ENCODE measurements around the gene VWA3B.
"Not testable (repeated sequence)": the region's sequence is repeated elsewhere in the genome, so short reads cannot be mapped to it uniquely, and the experiment has no call there.

The VWA3B gene

DNA sequence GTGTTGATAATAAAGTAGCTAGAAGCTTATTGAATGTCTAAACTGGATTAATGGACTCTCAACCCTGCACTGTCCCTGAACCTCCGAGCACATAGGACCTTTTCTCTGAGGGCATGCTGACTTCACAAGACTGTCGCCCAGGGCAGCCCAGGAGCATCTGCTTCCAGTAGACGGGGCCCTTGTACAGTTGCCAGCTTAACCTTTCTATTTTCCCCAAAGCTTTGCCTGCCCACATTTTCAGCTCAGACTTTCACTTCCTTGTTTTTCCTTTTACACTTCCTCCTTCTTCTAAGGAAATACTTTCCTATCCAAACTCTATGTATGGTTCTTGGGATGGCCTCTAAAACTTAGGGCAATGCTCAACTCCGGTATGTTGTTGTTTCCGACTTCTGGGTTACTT, 1.3 kb downstream of the VWA3B start:
- DNase-seq (ENCODE audit: low read depth), result no peak

DNA sequence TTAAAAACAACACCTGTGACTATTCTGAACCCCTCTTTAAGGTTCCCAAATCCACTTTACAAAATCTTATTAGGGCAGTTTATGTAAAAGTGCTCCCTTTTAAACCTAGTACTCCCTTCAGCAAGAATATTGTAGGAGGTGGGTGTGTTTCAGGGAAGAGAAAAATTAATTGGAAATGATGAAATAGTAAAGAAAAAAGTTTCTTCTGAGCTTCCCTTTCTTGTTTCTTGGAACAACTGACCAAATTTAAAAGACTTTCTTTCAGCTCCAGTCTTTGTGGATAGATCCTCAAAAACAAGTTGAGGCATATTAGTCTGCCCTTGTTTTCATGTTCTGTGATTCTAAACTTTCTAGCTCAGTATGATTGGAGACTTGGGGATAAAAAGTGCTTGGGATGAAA, 3.0 kb downstream of the VWA3B start:
- no peak for DNase-seq (ENCODE audit: low read depth)

DNA sequence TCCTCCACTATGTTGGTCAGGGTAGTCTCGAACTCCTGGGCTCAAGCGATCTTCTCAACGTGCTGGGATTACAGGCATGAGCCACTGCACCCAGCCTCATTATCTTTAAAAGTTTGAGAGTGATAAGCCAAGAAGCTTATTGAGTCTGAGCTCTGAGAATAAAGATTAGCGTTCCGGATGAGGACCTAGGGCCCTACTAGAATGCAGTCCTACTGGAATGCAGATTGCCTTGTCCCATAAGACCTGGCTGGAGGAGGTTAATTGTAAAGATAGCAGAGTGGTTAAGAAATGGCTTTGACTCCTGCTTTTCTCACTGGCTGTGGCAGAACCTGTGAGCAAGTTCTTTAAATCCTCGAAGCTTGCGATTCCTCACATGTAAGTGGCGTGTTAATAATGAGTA, 4.0 kb downstream of the VWA3B start:
- no peak for DNase-seq (ENCODE audit: low read depth)

DNA sequence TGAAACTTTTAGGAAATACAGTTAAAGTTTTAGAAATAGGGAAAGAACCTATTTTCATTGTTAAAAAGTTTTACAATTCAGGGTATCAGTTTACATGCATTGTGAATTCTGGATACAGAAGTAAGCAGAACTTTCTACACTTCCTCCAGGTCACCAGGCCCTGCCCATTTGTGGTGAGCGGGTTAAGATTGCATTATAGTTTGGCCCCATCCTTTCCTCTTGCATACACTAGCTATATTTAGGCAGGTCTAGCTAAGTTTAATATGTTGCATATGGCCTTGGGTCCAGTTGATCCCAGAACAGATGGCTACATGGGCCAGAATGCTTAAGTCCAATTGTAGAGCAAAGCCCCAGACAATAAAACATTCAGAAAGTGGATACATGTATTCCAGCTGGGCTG, 4.8 kb downstream of the VWA3B start:
- DNase-seq (ENCODE audit: low read depth), result no peak

DNA sequence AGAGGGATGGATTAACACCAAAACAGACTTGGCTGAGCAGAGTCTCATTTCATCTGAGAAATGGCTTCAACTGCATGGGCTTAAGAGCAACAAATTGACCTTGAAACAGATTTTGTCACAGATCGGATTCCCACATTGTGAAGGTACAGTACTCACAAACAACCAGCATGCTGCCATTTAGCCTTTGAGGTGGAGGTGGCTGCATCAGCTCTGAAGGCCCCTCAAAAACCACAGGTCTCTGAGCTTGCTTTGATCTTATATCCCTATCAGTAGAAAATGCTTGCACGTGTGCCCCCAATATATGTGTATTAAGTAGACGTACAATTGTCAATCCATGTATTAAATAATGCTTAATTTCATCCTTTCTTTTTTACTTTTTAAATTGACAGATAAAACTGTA, 6.2 kb downstream of the VWA3B start:
- DNase-seq (ENCODE audit: low read depth), result no peak

DNA sequence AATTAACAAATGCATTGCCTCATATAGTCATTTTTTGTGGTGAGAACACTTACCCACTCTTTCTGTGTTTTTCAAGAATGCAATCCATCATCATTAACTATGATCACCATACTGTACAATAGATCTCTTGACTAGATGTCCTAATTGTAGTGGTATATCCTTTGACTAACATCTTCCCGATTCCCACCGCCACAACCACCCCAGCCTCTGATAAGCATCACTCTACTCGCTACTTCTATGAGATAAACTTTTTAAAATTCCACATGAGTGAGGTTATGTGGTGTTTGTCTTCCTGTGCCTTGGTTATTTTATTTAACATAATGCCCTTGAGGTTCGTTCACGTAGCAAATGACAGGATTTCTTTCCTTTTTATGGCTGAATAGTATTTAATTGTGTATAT, 6.6 kb downstream of the VWA3B start:
- no peak for DNase-seq (ENCODE audit: low read depth)

DNA sequence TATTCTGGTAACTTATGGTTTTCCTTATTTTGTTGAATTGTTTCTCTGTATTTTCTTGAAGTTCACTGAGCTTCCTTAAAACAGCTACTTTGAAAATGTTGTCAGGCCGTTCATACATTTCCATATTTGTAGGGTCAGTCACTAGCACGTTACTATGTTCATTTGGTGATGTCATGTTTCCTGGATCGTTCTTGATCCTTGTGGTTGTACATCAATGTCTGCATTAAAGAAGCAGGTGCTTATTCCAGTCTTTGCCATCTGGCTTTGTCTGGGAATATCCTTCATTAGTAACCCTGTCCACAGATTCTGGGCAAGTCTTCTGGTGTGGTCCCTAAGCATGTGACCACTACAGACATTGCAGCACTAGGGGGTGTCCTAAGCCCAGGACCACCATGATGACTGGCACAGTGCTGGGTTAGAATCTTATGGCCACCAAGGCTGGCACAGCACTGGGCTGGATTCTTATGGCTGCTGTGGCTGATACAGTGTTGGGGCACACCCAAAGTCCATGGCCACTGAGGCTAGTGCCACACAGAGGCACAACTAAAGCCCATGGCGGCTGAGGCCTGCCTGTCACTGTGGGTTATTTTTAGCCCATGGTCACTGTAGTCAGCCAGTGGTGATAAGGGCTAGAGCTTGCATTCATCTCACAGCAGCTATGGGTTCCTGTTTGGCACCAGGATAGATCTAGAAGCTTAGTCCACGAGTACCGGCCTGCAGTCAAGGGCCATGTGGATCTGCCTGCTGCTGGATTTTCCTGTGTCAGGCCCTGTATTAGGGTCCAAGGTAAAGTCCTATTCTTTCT, 13.2 kb downstream of the VWA3B start:
- DNase-seq (ENCODE audit: low read depth), result no peak

DNA sequence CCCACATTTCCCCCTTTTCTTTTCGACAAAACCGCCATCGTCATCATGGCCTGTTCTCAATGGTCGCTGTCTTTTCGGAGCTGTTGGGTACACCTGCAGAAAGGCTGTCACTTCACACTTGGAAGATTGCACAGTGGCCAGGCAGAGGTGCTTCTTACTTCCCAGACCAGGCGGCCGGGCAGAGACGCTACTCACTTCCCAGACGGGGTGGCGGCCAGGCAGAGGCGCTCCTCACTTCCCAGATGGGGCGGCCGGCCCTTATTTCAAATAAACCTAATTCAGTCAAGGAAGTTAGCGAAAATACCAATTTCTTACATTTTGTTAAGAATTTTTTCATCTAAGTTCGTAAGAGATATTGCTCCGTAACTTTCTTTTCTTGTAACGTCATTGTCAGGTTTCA, 15.3 kb downstream of the VWA3B start:
- not testable (repeated sequence) for DNase-seq (ENCODE audit: low read depth)

DNA sequence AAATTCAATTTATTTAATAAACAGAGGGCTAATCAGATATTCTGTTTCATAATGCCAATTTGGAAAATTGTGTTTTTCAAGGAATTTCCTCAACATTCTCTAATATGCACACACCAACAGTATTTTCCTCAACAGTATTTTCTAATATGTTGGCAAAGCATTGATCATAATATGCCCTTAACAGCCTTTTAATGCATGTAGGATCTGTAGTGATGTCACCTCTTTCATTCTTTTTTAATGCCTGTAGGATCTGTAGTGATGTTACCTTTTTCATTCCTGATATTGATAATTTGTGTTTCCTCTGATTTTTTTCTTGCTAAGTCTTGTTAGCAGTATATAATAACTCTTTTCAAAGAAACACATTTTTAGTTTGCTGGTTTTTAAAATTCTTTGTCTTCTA, 15.9 kb downstream of the VWA3B start:
- DNase-seq (ENCODE audit: low read depth), result no peak

DNA sequence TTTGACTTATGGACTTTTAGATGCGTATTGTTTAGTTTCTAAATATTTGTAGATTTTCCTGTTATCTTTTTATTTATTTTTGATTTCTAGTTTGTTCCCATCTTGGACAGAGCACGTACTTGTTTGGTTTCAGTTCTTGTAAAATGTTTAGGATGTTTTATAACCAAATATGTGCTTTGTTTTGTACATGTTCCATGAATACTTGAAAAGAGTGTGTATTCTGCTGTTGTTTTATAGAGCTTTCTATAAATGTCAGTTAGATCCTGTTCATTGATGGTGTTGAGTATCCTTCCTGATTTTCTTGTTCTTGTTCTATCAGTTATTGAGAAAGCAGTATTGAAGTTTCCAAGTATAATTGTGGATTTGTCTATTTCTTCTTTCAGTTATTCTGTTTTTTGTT, 21.1 kb downstream of the VWA3B start:
- DNase-seq (ENCODE audit: low read depth), result no peak

DNA sequence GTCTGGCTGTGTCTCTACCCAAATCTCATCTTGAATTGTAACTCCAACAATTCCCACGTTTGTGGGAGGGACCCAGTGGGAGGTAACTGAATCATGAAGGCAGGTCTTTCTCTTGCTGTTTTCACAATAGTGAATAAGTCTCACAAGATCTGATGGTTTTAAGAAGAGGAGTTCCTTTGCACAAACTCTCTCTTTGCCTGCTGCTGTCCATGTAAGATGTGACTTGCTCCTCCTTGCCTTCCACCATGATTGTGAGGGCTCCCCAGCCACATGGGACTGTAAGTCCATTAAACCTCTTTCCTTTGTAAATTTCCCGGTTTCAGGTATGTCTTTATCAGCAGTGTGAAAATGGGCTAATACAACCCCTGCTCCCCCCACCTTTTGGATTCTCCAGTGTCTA, 23.8 kb downstream of the VWA3B start:
- no peak for DNase-seq (ENCODE audit: low read depth)

DNA sequence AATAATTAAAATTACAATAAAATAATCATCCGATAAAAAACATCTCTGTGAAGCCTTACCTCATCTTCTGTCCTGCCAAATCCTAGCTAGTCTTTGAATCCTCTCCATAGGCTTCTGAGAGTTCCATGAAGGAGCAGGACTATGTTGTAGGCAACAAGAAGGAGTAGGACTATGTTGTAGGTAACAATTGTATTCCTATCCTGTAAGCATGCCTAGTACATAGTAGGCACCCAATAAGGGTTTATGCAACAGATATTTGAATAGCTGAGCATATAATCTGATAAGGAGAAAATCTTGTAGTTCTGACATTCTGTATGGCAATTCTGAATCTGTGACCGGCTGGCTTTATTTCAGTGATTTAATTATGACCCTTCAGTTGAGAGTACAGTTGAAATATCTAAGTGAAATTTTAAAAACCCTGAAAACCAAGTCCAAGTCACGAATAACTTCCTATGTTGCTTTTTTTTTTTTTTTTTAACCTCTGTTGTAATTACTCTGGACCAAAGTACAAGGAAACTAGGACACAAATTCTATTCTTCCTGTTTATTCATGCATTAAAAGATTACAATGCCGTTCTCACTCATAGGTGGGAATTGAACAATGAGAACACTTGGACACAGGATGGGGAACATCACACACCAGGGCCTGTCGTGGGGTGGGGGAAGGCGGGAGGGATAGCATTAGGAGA, 27.8 kb downstream of the VWA3B start:
- no peak for DNase-seq (ENCODE audit: low read depth)

DNA sequence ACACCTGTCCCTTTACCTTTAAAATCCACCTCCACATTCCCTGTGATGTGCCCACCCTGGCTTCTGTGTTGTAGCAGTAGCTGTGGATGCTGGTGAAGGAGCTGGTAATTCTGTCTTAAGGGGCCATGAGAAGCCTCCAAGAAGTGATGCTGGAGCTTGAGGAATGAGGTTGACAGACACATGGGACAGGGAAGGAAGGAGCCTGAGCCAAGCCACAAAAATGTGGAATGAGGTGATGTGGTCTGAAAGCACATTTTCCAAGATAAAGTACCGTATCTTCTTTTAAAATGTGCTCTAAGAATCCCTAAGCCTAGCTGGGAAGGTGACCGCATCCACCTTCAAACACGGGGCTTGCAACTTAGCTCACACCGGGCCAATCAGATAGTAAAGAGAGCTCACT, 31.2 kb downstream of the VWA3B start:
- DNase-seq (ENCODE audit: low read depth), result no peak

DNA sequence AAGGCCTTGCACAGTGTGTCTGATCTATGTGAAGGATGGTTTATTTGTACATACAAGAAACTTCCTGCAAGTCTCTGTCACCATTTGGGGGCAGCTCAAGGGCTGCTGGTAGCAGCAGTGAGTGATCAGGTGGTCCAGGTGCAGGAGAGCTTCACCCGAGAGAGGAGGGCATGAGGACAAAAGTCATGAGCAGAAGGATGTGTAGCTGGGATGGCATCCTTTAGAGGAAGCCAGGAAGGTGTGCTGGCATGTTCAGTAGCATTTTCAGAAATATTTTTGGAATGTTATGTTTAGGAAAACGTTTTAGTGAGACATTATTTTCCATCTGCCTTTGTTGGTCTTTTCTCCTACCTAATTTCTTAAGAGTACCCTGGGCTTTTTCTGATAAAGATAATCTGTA, 31.9 kb downstream of the VWA3B start:
- no peak for DNase-seq (ENCODE audit: low read depth)

DNA sequence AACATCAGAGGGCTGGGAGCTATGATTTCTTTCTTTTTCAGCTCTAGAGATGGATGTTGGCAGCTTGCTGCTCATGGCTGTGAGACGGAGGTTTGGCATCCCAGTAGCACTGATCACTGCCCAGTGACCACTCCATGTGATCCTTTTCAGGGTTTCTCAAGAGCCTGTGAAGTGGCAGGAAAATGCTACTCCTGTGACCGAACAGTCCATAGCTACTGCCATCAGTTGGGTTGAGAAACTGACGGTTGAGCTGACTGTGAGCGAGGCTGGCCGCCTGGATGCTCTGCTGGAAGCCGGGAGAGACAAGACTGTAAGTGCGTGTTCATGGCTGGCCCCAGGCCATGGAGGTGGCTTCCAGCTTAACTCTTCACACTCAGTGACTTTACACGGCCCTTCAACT, 34.2 kb downstream of the VWA3B start:
- no peak for DNase-seq (ENCODE audit: low read depth)

DNA sequence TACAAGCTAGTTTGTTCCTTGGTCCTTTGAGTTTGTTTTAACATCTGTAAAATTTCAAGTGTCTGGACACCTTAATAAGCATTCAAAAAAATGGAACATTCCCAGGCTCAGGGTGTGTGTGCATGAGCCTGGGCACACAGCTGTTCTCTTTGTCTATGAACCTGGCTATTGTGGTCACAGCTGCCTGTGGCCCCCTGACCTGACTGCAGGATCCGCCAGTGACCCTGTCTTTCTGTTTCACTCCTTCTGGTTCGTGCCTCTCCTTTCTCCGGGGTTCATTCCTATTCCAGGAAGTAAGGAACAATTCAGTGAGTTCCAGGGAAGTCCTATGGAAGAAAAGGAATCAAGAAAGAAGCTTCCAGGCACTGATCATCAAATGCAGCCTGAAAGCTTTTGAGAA, 35.6 kb downstream of the VWA3B start:
- DNase-seq (ENCODE audit: low read depth), result no peak

DNA sequence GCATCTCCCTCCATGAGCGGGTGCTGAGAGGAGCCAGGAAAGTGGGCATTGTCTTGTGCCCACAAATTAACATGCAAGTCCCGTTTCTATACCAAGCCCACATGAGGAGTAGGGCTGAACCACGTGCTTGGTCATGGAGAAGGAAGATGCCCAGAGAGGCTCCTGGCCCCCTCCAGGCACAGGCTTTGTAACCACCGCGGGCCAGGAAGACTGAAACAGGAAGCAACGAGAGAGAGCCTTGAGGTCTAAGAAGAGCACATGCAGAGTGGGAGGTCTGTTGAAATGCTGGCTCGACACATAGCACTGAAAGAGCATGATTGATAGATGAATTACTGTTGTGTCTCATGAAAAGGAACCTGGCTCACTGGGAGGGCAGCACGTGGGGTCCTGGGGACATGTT, 36.3 kb downstream of the VWA3B start:
- no peak for DNase-seq (ENCODE audit: low read depth)

DNA sequence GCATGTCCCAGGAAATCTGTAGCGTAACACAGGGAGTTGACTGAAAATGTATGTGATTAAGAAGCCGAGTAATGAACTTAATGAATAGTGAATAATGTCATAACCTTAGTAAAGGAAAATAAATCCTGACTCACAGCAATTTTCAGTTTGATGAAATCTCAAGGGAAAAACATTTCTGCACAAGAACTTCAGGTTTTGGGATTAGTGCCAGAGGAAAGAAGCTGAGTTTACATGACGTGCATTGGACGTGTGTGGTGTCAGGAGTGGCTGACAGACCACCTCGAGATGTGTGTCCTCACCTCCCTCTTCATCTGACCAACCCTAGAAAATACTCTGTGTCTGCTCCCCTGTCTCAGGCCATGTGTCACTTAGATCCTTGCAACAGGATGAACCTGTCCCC, 39.1 kb downstream of the VWA3B start:
- DNase-seq (ENCODE audit: low read depth), result no peak

DNA sequence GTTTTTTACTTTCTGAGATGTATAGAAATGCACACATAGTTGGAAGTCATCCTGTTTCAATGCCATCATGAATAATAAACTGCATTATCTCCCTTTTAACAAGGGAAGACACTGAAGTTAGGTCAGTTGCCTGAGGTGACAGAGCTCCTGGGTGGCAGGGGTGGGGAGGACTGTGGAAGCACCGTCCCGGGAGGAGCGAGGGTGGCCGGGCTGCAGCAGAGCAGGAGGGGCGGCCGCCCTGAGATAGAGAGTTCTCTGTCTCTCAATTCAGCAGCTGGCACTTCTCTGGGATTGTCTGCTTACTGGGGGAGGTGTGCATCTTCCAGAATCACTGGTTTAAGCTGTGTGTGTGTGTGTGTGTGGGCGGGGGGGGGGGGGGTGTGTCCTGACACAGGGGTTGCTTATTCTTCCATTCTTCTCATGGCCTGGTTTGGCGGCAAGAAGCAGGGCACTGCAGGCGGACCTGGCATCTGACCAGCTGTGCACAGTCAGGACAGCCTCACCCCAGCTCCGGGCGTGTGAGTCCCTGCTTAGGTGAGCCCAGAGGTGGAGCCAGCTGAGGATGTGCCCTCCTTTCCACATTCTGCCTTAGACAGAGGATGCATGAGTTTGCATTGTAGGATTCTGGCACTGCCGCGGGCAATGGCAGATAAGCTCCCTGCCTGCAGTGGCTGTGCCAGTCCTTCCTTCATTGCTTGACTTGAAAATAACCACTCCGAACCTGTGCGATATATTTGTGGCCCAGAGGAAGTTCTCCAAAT, 40.4 kb downstream of the VWA3B start:
- no peak for DNase-seq (ENCODE audit: low read depth)

DNA sequence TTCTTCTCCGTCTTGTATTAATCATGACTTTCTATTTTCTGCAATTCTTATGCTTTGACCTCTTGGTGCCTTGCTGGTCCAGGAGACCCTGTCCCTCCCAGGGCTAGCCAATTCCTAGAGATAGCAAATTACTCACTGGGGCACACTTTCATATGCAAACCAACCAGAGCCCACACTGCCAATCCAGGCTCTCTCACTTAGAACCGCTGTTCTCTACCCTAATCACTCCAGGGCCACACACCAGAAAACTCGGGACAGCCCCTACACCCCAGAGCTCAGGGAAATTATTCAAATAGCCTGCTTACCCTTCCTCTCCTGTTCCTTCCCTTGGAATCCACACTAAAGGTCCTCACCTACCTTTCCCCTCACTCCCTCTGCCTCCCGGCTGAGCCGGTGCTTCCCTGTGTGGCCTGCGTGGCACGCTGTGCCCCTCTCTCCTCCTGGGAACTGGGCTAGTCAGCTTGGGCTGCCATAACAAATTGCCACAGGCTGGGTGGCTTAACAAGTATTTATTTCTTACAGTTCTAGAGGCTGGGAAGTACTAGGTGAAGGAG, 41.7 kb downstream of the VWA3B start:
- DNase-seq (ENCODE audit: low read depth), result no peak

DNA sequence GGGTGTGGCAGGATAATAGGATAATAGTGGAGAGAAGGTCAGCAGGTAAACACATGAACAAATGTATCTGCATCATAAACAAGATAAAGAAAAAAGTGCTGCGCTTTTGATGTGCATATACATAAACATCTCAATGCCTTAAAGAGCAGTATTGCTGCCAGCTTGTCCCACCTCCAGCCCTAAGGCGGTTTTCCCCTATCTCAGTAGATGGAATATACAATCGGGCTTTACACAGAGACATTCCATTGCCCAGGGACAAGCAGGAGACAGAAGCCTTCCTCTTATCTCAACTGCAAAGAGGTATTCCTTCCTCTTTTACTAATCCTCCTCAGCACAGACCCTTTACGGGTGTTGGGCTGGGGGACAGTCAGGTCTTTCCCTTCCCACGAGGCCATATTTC, 43.1 kb downstream of the VWA3B start:
- DNase-seq (ENCODE audit: low read depth), result not testable (repeated sequence)

DNA sequence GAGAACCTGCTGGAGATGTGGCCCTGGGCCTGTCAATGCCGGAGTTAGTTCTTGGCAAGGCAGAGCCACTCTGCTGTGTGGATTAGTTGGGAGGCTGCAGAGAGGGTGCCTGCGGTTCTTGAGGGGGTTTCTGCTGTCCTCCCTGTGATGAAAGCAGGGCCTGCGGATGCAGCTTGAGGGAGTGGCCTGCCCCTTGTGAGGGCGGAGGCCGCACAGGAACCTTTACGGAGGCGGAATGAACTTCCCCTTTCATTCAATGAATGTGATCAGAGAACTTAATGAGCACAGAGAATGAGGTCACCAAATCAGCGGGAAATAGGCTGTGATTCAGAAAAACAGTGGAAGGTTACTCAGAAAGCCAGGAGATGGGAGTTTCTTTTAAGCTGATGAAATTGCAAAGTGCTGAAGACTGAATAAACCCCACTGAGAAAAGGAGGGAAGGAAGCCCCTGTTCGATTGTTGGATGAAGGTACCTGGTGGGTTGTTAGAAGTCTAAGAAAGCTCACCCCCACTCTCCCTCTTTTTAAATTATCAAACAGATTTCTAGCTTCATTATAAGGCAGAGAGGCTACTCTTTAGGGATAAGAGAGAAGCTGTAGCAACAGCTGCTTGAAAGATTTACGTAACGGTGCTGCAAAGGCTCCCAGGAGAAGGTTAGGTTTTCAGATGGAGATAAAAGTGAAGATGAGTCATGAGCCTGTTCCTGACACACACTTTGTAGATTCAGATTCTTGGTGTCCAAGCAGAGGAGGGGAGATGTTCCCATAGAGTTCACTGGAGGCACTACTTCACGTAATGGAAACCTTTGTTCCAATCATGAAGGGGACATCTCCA, 47.4 kb downstream of the VWA3B start:
- DNase-seq (ENCODE audit: low read depth), result no peak
